ENCODE results near the gene GOLT1B. TPM values are rescaled to one million over a fixed set of nuclear protein-coding genes. Genes with fewer than 3 reads are reported as not detected.

GOLT1B gene
- total RNA-seq, 2 donors from 2014 or later: 24.9 to 29.7 TPM

GRCh38 chr12:21516281-21516680, 14.7 kb downstream of the GOLT1B start:
- DNase-seq: no peak
- intact Hi-C loops (cut with DNase I): no loop called here
- ATAC-seq: no peak

- ATAC-seq: no peak
- intact Hi-C loops (cut with DNase I): no loop called here
Measured at GRCh38 chr12:21518451-21518850, 16.9 kb downstream of the GOLT1B start.

GRCh38 chr12:21521541-21521940, 20.0 kb downstream of the GOLT1B start:
- no peak for ATAC-seq
- intact Hi-C loops (cut with DNase I): no loop called here
- no peak for DNase-seq

More at GRCh38 chr12:21518451-21518850, 16.9 kb downstream of the GOLT1B start:
- DNase-seq: no peak

GRCh38 chr12:21523148-21523547, 21.6 kb downstream of the GOLT1B start:
- DNase-seq (no peak), ATAC-seq (no peak)
- intact Hi-C loops (cut with DNase I): no loop called here

GRCh38 chr12:21526053-21526452, 24.5 kb downstream of the GOLT1B start, which contains the start of gene SPX:
Gene SPX, plus strand, starts transcription at chr12:21526296. Its CDS starts 177 bp downstream, at chr12:21526473.
- intact Hi-C loops (cut with DNase I): no loop called here
- DNase-seq (no peak), ATAC-seq (no peak)

GRCh38 chr12:21526721-21527345, 25.2 kb downstream of the GOLT1B start:
- intact Hi-C loops (cut with DNase I): no loop called here
- ATAC-seq: no peak

GRCh38 chr12:21527451-21528180, 26.0 kb downstream of the GOLT1B start:
- peak; percentile 63 for DNase-seq
- intact Hi-C loops (cut with DNase I): no loop called here

More at GRCh38 chr12:21526721-21527345, 25.2 kb downstream of the GOLT1B start:
- no peak for DNase-seq

GRCh38 chr12:21528953-21529352, 27.4 kb downstream of the GOLT1B start:
- peak; percentile 57 to 58 for ATAC-seq

More at GRCh38 chr12:21527451-21528180, 26.0 kb downstream of the GOLT1B start:
- peak; percentile 95 to 97 for ATAC-seq

GRCh38 chr12:21529456-21529855, 27.9 kb downstream of the GOLT1B start:
- intact Hi-C loops (cut with DNase I): no loop called here
- DNase-seq (no peak), ATAC-seq (no peak)

More at GRCh38 chr12:21528953-21529352, 27.4 kb downstream of the GOLT1B start:
- intact Hi-C loops (cut with DNase I): no loop called here
- DNase-seq: no peak

- intact Hi-C loops (cut with DNase I): no loop called here
- no peak for DNase-seq
- ATAC-seq: no peak
Measured at GRCh38 chr12:21538061-21538653, 36.6 kb downstream of the GOLT1B start.

GRCh38 chr12:21539797-21540196, 38.2 kb downstream of the GOLT1B start:
- intact Hi-C loops (cut with DNase I): no loop called here
- ATAC-seq: no peak

GRCh38 chr12:21541773-21542172, 40.2 kb downstream of the GOLT1B start:
- no peak for ATAC-seq
- no peak for DNase-seq
- intact Hi-C loops (cut with DNase I): no loop called here

More at GRCh38 chr12:21539797-21540196, 38.2 kb downstream of the GOLT1B start:
- DNase-seq: no peak

GRCh38 chr12:21542403-21542802, 40.8 kb downstream of the GOLT1B start:
- ATAC-seq (no peak), DNase-seq (no peak)
- intact Hi-C loops (cut with DNase I): no loop called here

- ATAC-seq (no peak), DNase-seq (no peak)
- intact Hi-C loops (cut with DNase I): no loop called here
Measured at GRCh38 chr12:21543151-21543550, 41.6 kb downstream of the GOLT1B start.

- intact Hi-C loops (cut with DNase I): no loop called here
- no peak for ATAC-seq
- no peak for DNase-seq
Measured at GRCh38 chr12:21545557-21545956, 44.0 kb downstream of the GOLT1B start.

- intact Hi-C loops (cut with DNase I): no loop called here
- DNase-seq: no peak
- no peak for ATAC-seq
Measured at GRCh38 chr12:21546716-21547115, 45.1 kb downstream of the GOLT1B start.

GRCh38 chr12:21547437-21547836, 45.8 kb downstream of the GOLT1B start:
- intact Hi-C loops (cut with DNase I): no loop called here
- DNase-seq (no peak), ATAC-seq (no peak)

- ATAC-seq: peak; percentile 80 to 88
- intact Hi-C loops (cut with DNase I): no loop called here
- DNase-seq: no peak
Measured at GRCh38 chr12:21551841-21552465, 50.4 kb downstream of the GOLT1B start.

GRCh38 chr12:21552635-21553328, 51.2 kb downstream of the GOLT1B start:
- intact Hi-C loops (cut with DNase I): no loop called here
- no peak for ATAC-seq
- DNase-seq: no peak
